K562 (cell line): ENCODE data around the gene ZNF620. TPM values are rescaled to one million over a fixed set of nuclear protein-coding genes. Genes with fewer than 3 reads are reported as not detected.

Experiments
- ATAC-seq: fragments of 200-7000 bp; cut with Tn5 transposase; 3 replicates; pipeline ENCODE4 v1.9.1; 2020; ENCODE audit warnings: moderate library complexity
- BruUV-seq: library from RNA; stranded (reverse); fragments of 400-500 nt; replicated peaks from 2 replicates; lab custom pipeline; 2021; lab: Mats Ljungman, UMichigan
- CTCF ChIA-PET: fragments of 300-600 bp; formaldehyde crosslinking; extraction: SDS; loops from one replicate; lab custom pipeline; 2021; ENCODE audit warnings: low intra/inter-chr PET ratio; lab: Yijun Ruan, JAX
- POLR2A ChIA-PET: fragments of 300-600, 350-650 bp; sonication (Branson Sonifier 250); formaldehyde crosslinking; extraction: SDS; loops from one replicate; lab custom pipeline; 2021; ENCODE audit warnings: antibody characterized with exemption, inconsistent platforms; lab: Yijun Ruan, JAX
- DNase-seq, 4 experiments: peaks; one replicate each; pipeline versions ENCODE4 v3.0.0 to v3.0.0-alpha.2; 2011 to 2018; ENCODE audit warnings: low spot score in 3 of 4, mixed read lengths in 3 of 4; ENCODE audit errors: extremely low read depth in 1 of 4
- FAIRE-seq: peaks from 2 replicates; lab custom pipeline; 2011; peaks lifted over from hg19 to GRCh38; lab: Jason Lieb, UNC
- H2AFZ ChIP-seq: 2 replicates; pipeline ENCODE4 v1.6.0; 2011; ENCODE audit warnings: low read depth, low read length, control low read depth, inconsistent platforms
- H3K27ac ChIP-seq: fragments of 200-600 bp; 3 replicates; pipeline ENCODE4 v1.8.0; 2011; ENCODE audit warnings: low read depth, mild to moderate bottlenecking, control low read depth, inconsistent platforms, low read length, moderate library complexity, mixed read lengths; ENCODE audit errors: extremely low read depth
- H3K27me3 ChIP-seq, 2 experiments: fragments of 300-600 bp in 1 of 2; 2 replicates in 1 of 2; 3 replicates in 1 of 2; pipeline versions ENCODE4 v1.6.0 to v1.8.0; 2011; ENCODE audit warnings: inconsistent platforms in 2 of 2, low read length in 2 of 2, mild to moderate bottlenecking in 1 of 2, mixed read lengths in 1 of 2, moderate library complexity in 1 of 2; ENCODE audit not compliant: control insufficient read depth in 2 of 2, insufficient read depth in 2 of 2
- H3K36me3 ChIP-seq: fragments of 300-600 bp; 3 replicates; pipeline ENCODE4 v1.8.0; 2011; ENCODE audit warnings: mild to moderate bottlenecking, low read length, inconsistent platforms; ENCODE audit not compliant: control insufficient read depth, insufficient read depth
- H3K4me1 ChIP-seq, 2 experiments: fragments of 200-600 bp in 1 of 2; replicated peaks in 1 of 2; 2 replicates in 1 of 2; 3 replicates in 1 of 2; pipeline versions ENCODE4 v1.5.1 to v1.8.0; 2011; ENCODE audit warnings: inconsistent platforms in 2 of 2, low read length in 2 of 2, mild to moderate bottlenecking in 1 of 2, mixed read lengths in 1 of 2, moderate library complexity in 1 of 2; ENCODE audit not compliant: control insufficient read depth in 2 of 2, insufficient read depth in 2 of 2
- H3K4me2 ChIP-seq: 2 replicates; pipeline ENCODE4 v1.6.1; 2011; ENCODE audit warnings: low read length, control low read depth, inconsistent platforms, mixed read lengths; ENCODE audit not compliant: insufficient read depth
- H3K4me3 ChIP-seq: fragments of 200-600 bp; sonication (generic), shearing (Covaris generic); 2 replicates; pipeline ENCODE4 v1.5.1; 2016; ENCODE audit warnings: control low read depth, inconsistent platforms
- H3K79me2 ChIP-seq: fragments of 200-600 bp; 3 replicates; pipeline ENCODE4 v1.8.0; 2011; ENCODE audit warnings: low read length, inconsistent platforms; ENCODE audit not compliant: control insufficient read depth, insufficient read depth
- H3K9ac ChIP-seq, 2 experiments: 2 replicates each; pipeline versions ENCODE4 v1.6.0 to v1.6.1; 2011; ENCODE audit warnings: low read depth in 2 of 2, low read length in 2 of 2, control low read depth in 1 of 2, inconsistent platforms in 1 of 2, mild to moderate bottlenecking in 1 of 2, mixed read lengths in 1 of 2; ENCODE audit not compliant: insufficient read depth in 1 of 2
- H3K9me1 ChIP-seq: one replicate; pipeline ENCODE4 v1.6.0; 2011; ENCODE audit warnings: inconsistent platforms, mild to moderate bottlenecking, low read length, moderate library complexity; ENCODE audit not compliant: control insufficient read depth, insufficient read depth
- H3K9me3 ChIP-seq: replicated peaks from 2 replicates; pipeline ENCODE4 v1.5.1; 2011; ENCODE audit warnings: low read depth, low read length, inconsistent platforms; ENCODE audit not compliant: control insufficient read depth, insufficient read depth
- H4K20me1 ChIP-seq: replicated peaks from 2 replicates; pipeline ENCODE4 v1.6.1; 2011; ENCODE audit warnings: low read length, inconsistent platforms, mixed read lengths; ENCODE audit not compliant: control insufficient read depth, insufficient read depth
- PBX2 ChIP-seq, 2 experiments: IDR thresholded peaks in 1 of 2; conservative IDR thresholded peaks in 1 of 2; 2 replicates each; pipeline ENCODE4 v1.6.1; 2016; ENCODE audit warnings: low read depth in 2 of 2, mild to moderate bottlenecking in 1 of 2, missing compliant biosample characterization in 1 of 2, missing genetic modification characterization in 1 of 2, moderate library complexity in 1 of 2
- RNF2 ChIP-seq: sonication (generic); IDR thresholded peaks from 2 replicates; pipeline ENCODE4 v1.6.1; 2016
- ZNF707 ChIP-seq: fragments of 250-450 bp; sonication (Bioruptor Pico); conservative IDR thresholded peaks from 2 replicates; pipeline ENCODE4 v1.8.0; 2022; ENCODE audit warnings: inconsistent platforms, mild to moderate bottlenecking, moderate library complexity
- WGBS: fragments of 100-300 bp; shearing (Covaris generic); methylation state at CpG from one replicate; pipeline ENCODE4 v1.1.6; 2016; ENCODE audit warnings: low coverage, mixed read lengths; ENCODE audit not compliant: insufficient coverage; ENCODE audit errors: missing lambda C conversion rate; 5-methylcytosine and 5-hydroxymethylcytosine counted together
- in situ Hi-C: fragments of 300-500 bp; cut with MboI; formaldehyde crosslinking; loops from 4 replicates; pipeline ENCODE4 v1.15.0; 2018; ENCODE audit warnings: inconsistent platforms, mixed read lengths
- intact Hi-C: fragments of 100-400 bp; cut with micrococcal nuclease; formaldehyde crosslinking; loops from 2 replicates; pipeline ENCODE4 v1.14.2; 2022
- polyA plus RNA-seq, 8 experiments: library from polyadenylated mRNA; depleted of rRNA in 4 of 8; stranded (reverse) in 5 of 8; unstranded in 3 of 8; fragments of >200 nt; fragmentation: Nextera tagmentation in 2 of 8; fragmentation: Illumina TruSeq in 1 of 8; extraction: Ambion mirVana in 2 of 8; extraction: Trizol in 1 of 8; gene quantifications; 2 replicates each; pipeline versions ENCODE4 v1.2.1 to v1.2.3, GENCODE V29; 2011 to 2014; ENCODE audit warnings: inconsistent platforms in 1 of 8, missing spikeins in 1 of 8
- small RNA-seq: library from RNA; depleted of rRNA; stranded (forward); fragments of <200 nt; gene quantifications from one replicate; pipeline ENCODE3, GENCODE V24; 2014
- total RNA-seq, 7 experiments: library from RNA; depleted of rRNA in 6 of 7; stranded (reverse); fragments of >200 nt in 6 of 7; fragmentation: Illumina TruSeq in 2 of 7; extraction: Trizol in 2 of 7; gene quantifications; 2 replicates each; pipeline versions ENCODE4 v1.2.1 to v1.2.3, GENCODE V29; 2011 to 2021; ENCODE audit warnings: low replicate concordance in 1 of 7

Gene ZNF620
- total and polyA plus RNA-seq, 9 of the 15 experiments (the other 6 are each of a cell fraction or from before 2014, with no cell fraction given), result 1.2 to 5.5 (median 3.3) TPM

- H3K27ac ChIP-seq, result no peak overlapping the region
- H3K9me1 ChIP-seq, result no peaks in the 10 kb centered on the region
- ATAC-seq (peak; percentile 35; the same call in 2 of the 3 replicates), FAIRE-seq (peak; percentile 19)
- H3K4me3 ChIP-seq, result no peak overlapping the region
- no TSS peak for BruUV-seq
- TF ChIP-seq RNF2 (no peak), PBX2 (CRISPR knock-in tag; IDR thresholded peaks at IDR 0.05; ENCODE audit: low read depth) (no peak), PBX2 (tag; conservative IDR thresholded peaks at IDR 0.05; ENCODE audit: low read depth) (peak; percentile 36; the same call in 1 of the 2 replicates), ZNF707 (CRISPR knock-in tag) (no peak)
- TF ChIP-seq, all 486 proteins: peak for 1
- Histone ChIP-seq H3K4me2 (no peak overlapping the region), H3K27me3 (peaks cover 0 to 5% of the 10 kb centered on the region in 2 experiments; a peak in 1 of 5 replicates), H3K4me1 (no peaks in the 10 kb centered on the region), H3K9ac (no peak overlapping the region), H4K20me1 (no peaks in the 10 kb centered on the region), H3K36me3 (no peaks in the 10 kb centered on the region), H3K9me3 (no peaks in the 10 kb centered on the region), H3K79me2 (no peaks in the 10 kb centered on the region), H2AFZ (no peak overlapping the region)
- POLR2A ChIA-PET, result interaction anchor here (1.7 kb wide), 1 partner anchor 10 kb away, joined by 4 read pairs; no protein-coding TSS in a partner anchor
- intact Hi-C loops, result no loop called here
- CTCF ChIA-PET, result no interaction called here
- 4% methylated on average over 4 of the region's 4 CpGs for WGBS
- DNase-seq, result no peak
- in situ Hi-C loops, result no loop called here
Measured at GRCh38 chr3:40566694-40567093, 60.9 kb downstream of the ZNF620 start.

Small RNA genes lying within 50 kb of the gene (small RNA-seq; reads per million reads assigned to genes)
- gene RNU5B-2P, result 0.77 reads per million, percentile 46 among the genes with 10 or more reads in this experiment

Other genes starting within 250 kb of the ZNF620 start
- 18.1 and 20.0 TPM in 2 replicates for gene EIF1B, start 196.3 kb upstream of the ZNF620 start, total RNA-seq (2014; rRNA removed)
- gene EIF1B, start 196.3 kb upstream of the ZNF620 start, total RNA-seq (2014; rRNA removed; fragmentation: Illumina TruSeq; extraction: Trizol), result 59.3 and 68.7 TPM in 2 replicates
- 61.0 and 65.8 TPM in 2 replicates for gene EIF1B, start 196.3 kb upstream of the ZNF620 start, total RNA-seq (2015; rRNA removed; fragmentation: Illumina TruSeq; extraction: Trizol)
- 91.9 and 95.4 TPM in 2 replicates for gene EIF1B, start 196.3 kb upstream of the ZNF620 start, total RNA-seq (2021)
- 35.4 and 45.3 TPM in 2 replicates for gene EIF1B, start 196.3 kb upstream of the ZNF620 start, polyA plus RNA-seq (2011; rRNA removed)
- gene EIF1B, start 196.3 kb upstream of the ZNF620 start, polyA plus RNA-seq (2014; fragmentation: Illumina TruSeq; extraction: Trizol), result 113 and 128 TPM in 2 replicates
- gene EIF1B, start 196.3 kb upstream of the ZNF620 start, polyA plus RNA-seq (2014; fragmentation: Nextera tagmentation; extraction: Ambion mirVana), result 100 to 1,000 TPM; 178 to 184 TPM
- 76.8 and 78.9 TPM in 2 replicates for gene EIF1B, start 196.3 kb upstream of the ZNF620 start, polyA plus RNA-seq (2014; rRNA removed)
- 0.23 and 0.29 TPM in 2 replicates for gene ENTPD3, start 118.9 kb upstream of the ZNF620 start, total RNA-seq (2014; rRNA removed)
- 0.48 and 0.76 TPM in 2 replicates for gene ENTPD3, start 118.9 kb upstream of the ZNF620 start, total RNA-seq (2014; rRNA removed; fragmentation: Illumina TruSeq; extraction: Trizol)
- 0.45 and 0.58 TPM in 2 replicates for gene ENTPD3, start 118.9 kb upstream of the ZNF620 start, total RNA-seq (2015; rRNA removed; fragmentation: Illumina TruSeq; extraction: Trizol)
- gene ENTPD3, start 118.9 kb upstream of the ZNF620 start, total RNA-seq (2021), result 0.44 and 0.51 TPM in 2 replicates
- gene ENTPD3, start 118.9 kb upstream of the ZNF620 start, polyA plus RNA-seq (2011; rRNA removed), result 0.35 and 2.1 TPM in 2 replicates
- 0.76 and 1.0 TPM in 2 replicates for gene ENTPD3, start 118.9 kb upstream of the ZNF620 start, polyA plus RNA-seq (2014; fragmentation: Illumina TruSeq; extraction: Trizol)
- gene ENTPD3, start 118.9 kb upstream of the ZNF620 start, polyA plus RNA-seq (2014; fragmentation: Nextera tagmentation; extraction: Ambion mirVana), result under 1 TPM; 0.56 to 0.73 TPM
- gene ENTPD3, start 118.9 kb upstream of the ZNF620 start, polyA plus RNA-seq (2014; rRNA removed), result 0.50 and 0.58 TPM in 2 replicates
- 1,465 and 1,933 TPM in 2 replicates for gene RPL14, start 48.7 kb upstream of the ZNF620 start, total RNA-seq (2014; rRNA removed)
- 2,197 and 2,292 TPM in 2 replicates for gene RPL14, start 48.7 kb upstream of the ZNF620 start, total RNA-seq (2014; rRNA removed; fragmentation: Illumina TruSeq; extraction: Trizol)
- gene RPL14, start 48.7 kb upstream of the ZNF620 start, total RNA-seq (2015; rRNA removed; fragmentation: Illumina TruSeq; extraction: Trizol), result 1,893 and 1,905 TPM in 2 replicates
- 4,499 and 4,649 TPM in 2 replicates for gene RPL14, start 48.7 kb upstream of the ZNF620 start, total RNA-seq (2021)
- gene RPL14, start 48.7 kb upstream of the ZNF620 start, polyA plus RNA-seq (2011; rRNA removed), result 851 and 1,014 TPM in 2 replicates
- gene RPL14, start 48.7 kb upstream of the ZNF620 start, polyA plus RNA-seq (2014; fragmentation: Illumina TruSeq; extraction: Trizol), result 2,310 and 2,431 TPM in 2 replicates
- gene RPL14, start 48.7 kb upstream of the ZNF620 start, polyA plus RNA-seq (2014; fragmentation: Nextera tagmentation; extraction: Ambion mirVana), result 1,000 to 10,000 TPM; 2,133 to 2,823 TPM
- 1,463 and 1,670 TPM in 2 replicates for gene RPL14, start 48.7 kb upstream of the ZNF620 start, polyA plus RNA-seq (2014; rRNA removed)
- gene ZNF619, start 28.9 kb upstream of the ZNF620 start, total RNA-seq (2014; rRNA removed), result 4.7 and 5.0 TPM in 2 replicates
- 6.3 and 6.4 TPM in 2 replicates for gene ZNF619, start 28.9 kb upstream of the ZNF620 start, total RNA-seq (2014; rRNA removed; fragmentation: Illumina TruSeq; extraction: Trizol)
- 6.7 and 7.8 TPM in 2 replicates for gene ZNF619, start 28.9 kb upstream of the ZNF620 start, total RNA-seq (2015; rRNA removed; fragmentation: Illumina TruSeq; extraction: Trizol)
- gene ZNF619, start 28.9 kb upstream of the ZNF620 start, total RNA-seq (2021), result 8.8 and 10.5 TPM in 2 replicates
- 7.3 and 9.1 TPM in 2 replicates for gene ZNF619, start 28.9 kb upstream of the ZNF620 start, polyA plus RNA-seq (2011; rRNA removed)
- gene ZNF619, start 28.9 kb upstream of the ZNF620 start, polyA plus RNA-seq (2014; fragmentation: Illumina TruSeq; extraction: Trizol), result 7.3 and 7.4 TPM in 2 replicates
- 1 to 10 TPM; 1.3 to 1.5 TPM for gene ZNF619, start 28.9 kb upstream of the ZNF620 start, polyA plus RNA-seq (2014; fragmentation: Nextera tagmentation; extraction: Ambion mirVana)
- 6.0 and 6.2 TPM in 2 replicates for gene ZNF619, start 28.9 kb upstream of the ZNF620 start, polyA plus RNA-seq (2014; rRNA removed)
- gene ZNF621, start 18.9 kb downstream of the ZNF620 start, total RNA-seq (2014; rRNA removed), result 10.8 and 12.0 TPM in 2 replicates
- gene ZNF621, start 18.9 kb downstream of the ZNF620 start, total RNA-seq (2014; rRNA removed; fragmentation: Illumina TruSeq; extraction: Trizol), result 20.8 and 22.3 TPM in 2 replicates
- 18.7 and 20.6 TPM in 2 replicates for gene ZNF621, start 18.9 kb downstream of the ZNF620 start, total RNA-seq (2015; rRNA removed; fragmentation: Illumina TruSeq; extraction: Trizol)
- 22.4 and 22.5 TPM in 2 replicates for gene ZNF621, start 18.9 kb downstream of the ZNF620 start, total RNA-seq (2021)
- gene ZNF621, start 18.9 kb downstream of the ZNF620 start, polyA plus RNA-seq (2011; rRNA removed), result 27.6 and 38.1 TPM in 2 replicates
- 26.2 and 28.9 TPM in 2 replicates for gene ZNF621, start 18.9 kb downstream of the ZNF620 start, polyA plus RNA-seq (2014; fragmentation: Illumina TruSeq; extraction: Trizol)
- gene ZNF621, start 18.9 kb downstream of the ZNF620 start, polyA plus RNA-seq (2014; fragmentation: Nextera tagmentation; extraction: Ambion mirVana), result 1 to 10 TPM; 4.7 to 7.3 TPM
- gene ZNF621, start 18.9 kb downstream of the ZNF620 start, polyA plus RNA-seq (2014; rRNA removed), result 20.1 and 24.4 TPM in 2 replicates